Subcutaneous adipose tissue (tissue), 4 donors: ENCODE data around the gene SELP. TPM values are rescaled to one million over a fixed set of nuclear protein-coding genes. Genes with fewer than 3 reads are reported as not detected.

ENCODE experiments used
- CTCF ChIP-seq: fragments of 450-650 bp; IDR thresholded peaks from one replicate; pipeline ENCODE4 v1.5.1; 2016; ENCODE audit warnings: low read depth, mild to moderate bottlenecking, control low read depth, antibody characterized with exemption, moderate library complexity
- total RNA-seq, 4 donors: library from RNA; depleted of rRNA; stranded (reverse); fragments of >200 nt; gene quantifications; one replicate each; pipeline ENCODE4 v1.1.0, GENCODE V29; 2016

Gene SELP
- total RNA-seq, 4 donors from 2014 or later: 5.1 to 15.0 (median 9.6) TPM

DNA sequence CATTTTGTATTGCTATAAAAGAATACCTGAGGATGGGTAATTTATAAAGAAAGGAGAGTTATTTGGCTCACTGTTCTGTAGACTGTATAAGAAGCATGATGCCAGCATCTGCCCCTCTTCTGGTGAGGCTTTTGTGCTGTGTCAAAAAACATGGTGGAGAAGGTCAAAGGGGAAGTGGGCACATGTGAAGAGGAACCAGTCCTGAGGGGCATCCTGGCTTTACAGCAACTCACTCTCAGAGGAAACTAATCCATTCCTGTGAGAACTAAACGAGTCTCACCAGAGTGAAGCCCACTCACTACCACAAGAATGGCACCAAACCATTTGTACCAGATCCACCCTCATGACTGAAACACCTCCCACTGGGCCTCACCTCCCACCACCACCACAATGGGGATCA is 18.8 kb upstream of the SELP start:
- no peak for TF ChIP-seq CTCF

DNA sequence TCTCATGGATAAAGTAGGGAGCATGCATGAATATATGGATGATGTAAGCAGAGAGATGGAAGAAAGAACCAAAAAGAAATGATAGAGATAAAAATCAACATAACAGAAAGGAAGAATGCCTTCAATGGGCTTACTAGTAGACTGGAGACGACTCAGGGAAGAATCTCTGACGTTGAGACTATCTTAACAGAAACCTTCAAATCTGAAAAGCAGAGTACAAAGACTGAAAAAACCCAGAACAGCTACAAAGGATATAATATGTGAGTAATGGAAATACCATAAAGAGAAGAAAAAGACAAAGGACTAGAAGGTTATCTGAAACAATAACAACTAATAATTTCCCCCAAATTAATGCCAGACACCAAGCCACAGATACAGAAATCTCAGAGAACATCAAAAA is 18.3 kb upstream of the SELP start:
- no peak for TF ChIP-seq CTCF

DNA sequence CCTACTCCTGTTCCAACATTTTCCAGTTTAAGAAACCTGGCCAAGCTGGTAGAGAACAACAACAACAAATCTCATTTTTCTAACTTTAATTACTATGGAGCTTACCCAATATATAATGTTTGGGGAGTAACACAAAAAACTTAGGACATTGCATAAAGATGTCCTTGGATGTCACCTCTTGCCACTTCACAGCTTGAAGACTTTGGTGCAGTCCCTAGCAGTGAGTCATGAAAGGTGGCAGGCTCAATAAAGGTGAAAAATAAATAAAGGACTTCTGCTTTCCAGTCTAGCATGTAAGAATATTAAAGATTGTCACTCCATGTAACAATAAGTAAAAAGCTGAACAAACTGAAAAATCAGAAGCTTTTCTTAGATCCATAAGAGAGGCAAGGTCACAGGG is 17.6 kb upstream of the SELP start:
- no peak for TF ChIP-seq CTCF

GRCh38 chr1:169644297-169644696 is 14.4 kb upstream of the SELP start:
- TF ChIP-seq CTCF: no peak

DNA sequence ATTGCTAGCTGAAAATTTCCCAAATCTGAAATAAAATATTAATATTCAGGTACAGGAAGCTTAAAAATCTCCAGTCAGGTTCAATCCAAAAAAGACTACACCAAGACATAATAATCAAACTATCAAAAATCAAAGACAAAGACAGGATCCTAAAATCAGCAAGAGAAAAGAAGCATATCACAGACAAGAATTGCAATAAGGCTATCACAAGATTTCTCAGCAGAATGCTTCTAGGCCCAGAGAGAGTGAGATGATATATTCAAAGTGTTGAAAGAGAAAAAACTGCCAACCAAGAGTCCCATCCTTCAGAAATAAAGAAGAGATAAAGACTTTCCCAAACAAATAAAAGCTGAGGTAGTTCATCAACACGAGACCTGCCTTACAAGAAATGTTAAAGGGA is 5.0 kb upstream of the SELP start:
- no peak for TF ChIP-seq CTCF

DNA sequence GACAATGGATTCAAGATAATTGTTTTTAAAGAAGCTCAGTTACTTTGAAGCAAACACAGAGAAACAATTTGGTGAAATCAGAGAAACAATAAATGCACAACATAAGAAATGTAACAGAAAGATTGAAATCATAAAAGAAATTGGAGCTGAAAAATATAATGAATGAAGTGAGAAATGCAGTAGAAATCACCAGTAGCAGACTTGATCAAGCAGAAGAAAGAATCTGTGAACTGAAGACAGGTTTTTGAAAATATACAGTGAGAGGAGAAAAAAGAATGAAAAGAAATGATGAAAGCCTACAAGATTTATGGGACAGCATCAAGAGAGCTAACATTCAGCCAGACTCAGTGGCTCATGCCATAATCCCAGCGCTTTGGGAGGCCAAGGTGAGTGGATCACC is 4.2 kb upstream of the SELP start:
- TF ChIP-seq CTCF: no peak

DNA sequence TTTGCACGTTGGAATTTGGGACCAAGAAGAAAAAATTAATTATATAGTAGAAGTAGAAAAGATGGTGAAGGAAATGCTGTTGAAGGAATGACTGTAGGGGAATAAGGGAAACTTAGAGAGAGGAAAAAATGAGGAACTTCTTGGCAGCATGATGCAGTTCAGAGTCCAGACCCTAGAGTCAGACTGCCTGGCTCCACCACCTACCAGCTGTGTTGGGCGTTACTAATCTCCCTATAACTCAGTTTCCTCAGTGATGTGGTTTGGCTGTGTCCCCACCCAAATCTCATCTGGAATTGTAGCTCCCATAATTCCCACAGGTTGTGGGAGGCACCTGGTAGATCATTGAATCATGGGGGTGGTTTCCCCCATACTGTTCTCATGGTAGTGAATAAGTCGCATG is 1.3 kb upstream of the SELP start:
- no peak for TF ChIP-seq CTCF

DNA sequence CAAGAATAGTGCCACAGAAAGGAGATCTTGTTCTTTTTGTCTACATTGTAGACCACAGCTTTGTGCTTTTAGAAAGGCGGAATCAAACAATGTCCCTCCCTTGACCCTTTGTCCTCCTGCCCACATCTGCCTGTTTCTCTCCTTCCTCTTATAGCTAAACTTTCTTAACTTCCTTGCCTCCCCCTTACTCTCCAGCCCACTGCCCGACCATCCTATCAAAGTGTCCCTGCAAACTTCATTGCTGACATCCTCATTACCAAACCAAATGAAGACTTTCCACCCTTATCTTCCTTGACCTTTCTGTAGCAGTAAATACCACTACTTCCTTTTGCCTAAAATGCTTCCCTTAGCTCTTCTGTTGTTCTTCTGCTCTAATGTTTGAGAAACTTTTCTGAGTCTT is 5.0 kb downstream of the SELP start:
- TF ChIP-seq CTCF: no peak
